ENCODE results near the gene ISCU.
A peak's percentile ranks its signal among the peaks of the same experiment; 100 is the strongest.
"Not testable (repeated sequence)": the region's sequence is repeated elsewhere in the genome, so short reads cannot be mapped to it uniquely, and the experiment has no call there.

ISCU gene

DNA sequence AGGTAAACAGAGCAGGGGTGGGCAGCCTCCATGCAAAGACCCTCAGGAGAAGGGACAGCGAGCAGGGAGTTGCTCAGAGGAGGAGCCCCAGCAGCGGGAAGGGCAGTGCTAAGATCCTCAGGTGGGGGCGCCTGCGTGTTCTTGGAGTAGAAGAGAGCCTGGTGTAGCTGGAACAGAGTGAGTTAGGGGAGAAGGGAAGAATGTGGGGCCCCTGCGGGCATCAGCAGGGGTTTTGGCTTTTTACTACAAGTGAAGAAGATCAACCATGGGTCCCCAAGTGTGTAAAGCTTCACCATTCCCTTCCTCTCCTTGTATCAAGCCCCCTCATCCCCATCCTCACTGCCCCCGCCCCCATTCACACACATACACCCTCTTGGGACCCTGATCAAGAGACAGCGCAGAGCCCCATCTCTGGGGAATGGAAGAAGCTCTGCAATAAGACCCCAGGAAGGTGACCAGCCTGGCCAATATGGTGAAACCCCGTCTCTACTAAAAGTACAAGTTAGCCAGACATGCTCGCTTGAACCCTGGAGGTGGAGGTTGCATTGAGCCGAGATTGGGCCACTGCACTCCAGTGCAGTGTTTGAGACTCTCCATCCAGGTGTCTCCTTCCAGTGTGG is 45.7 kb downstream of the ISCU start:
- DNase-seq = no peak

DNA sequence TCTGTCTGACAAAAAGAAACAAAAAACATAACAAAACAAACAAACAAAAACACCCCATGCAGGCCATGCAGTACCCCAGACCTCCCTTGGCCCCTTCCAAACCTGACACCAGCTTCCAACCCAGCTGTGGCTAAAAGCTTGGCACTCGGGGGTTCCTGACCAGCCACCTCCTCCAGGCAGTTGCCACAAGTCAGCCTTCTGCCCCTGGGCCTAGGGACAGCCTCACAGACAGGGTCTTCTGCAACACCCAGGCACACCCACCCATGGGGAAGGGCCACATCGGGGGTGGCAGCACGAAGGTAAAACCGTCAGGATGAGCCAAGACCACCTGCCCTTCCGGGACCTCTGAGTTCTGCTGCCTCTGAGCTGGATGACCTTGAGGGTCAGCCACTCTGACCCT is 46.2 kb downstream of the ISCU start:
- no peak for DNase-seq

- DNase-seq = no peak
Measured at GRCh38 chr12:108609537-108610335, 47.3 kb downstream of the ISCU start.

- no peak for DNase-seq
Measured at GRCh38 chr12:108610336-108610815, 48.0 kb downstream of the ISCU start.

DNA sequence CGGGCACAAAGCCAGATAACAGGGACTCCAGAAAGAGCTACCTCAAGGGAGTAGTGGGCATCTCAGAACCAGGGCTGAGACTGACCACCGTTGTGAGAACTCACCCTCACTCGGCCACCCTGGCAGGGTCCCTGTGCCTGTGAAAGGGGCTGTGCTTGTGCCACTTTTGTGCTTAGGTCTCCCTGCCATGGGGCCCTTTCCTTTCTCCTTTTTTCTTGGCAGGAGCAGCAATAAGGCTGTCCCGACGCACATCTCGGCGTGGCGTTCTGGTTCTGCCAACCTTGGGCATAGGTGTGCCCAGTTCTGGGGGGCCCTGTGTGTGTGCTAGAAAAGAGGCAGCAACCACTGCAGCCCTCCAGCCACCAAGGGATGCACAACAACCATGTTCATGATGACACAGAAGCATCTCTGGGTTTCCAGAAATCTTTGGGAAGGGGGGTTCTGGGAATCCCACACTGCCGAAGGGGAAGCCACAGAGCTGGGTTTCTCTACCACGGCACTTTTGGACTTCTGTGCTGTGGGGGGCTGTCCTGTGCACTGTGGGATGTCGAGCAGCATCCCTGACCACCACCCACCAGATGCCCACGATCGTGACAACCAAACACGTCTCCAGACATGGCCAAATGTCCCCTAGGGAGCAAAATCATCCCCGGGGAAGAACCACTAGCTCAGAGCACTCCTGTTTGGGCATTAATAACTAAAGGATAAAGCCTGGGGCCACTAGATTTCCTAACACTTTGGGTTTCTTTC is 48.6 kb downstream of the ISCU start:
- DNase-seq = no peak

- no peak for DNase-seq
Measured at GRCh38 chr12:108611884-108612415, 49.6 kb downstream of the ISCU start.

DNA sequence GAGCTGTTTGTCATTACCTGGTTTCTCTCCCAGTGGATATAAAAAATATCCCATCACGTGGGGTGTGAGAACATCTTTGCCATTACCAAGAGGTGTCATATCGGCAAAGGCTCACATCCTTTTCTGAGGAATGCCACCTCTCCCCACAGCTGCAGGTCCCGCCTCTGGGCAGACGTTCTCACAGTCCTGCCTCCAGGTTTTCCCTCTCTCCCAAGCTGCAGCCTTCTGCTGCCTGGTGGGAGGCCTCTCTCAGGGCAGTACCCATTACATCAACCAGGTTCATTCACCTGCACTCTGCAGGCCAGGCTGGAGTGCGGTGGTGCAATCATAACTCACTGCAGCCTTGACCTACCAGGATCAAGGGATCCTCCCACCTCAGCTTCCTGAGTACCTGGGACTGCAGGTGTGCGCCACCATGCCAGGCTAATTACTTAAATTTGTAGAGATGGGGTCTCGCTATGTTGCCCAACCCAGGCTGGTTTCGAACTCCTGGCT is 50.4 kb downstream of the ISCU start:
- no peak for DNase-seq

DNA sequence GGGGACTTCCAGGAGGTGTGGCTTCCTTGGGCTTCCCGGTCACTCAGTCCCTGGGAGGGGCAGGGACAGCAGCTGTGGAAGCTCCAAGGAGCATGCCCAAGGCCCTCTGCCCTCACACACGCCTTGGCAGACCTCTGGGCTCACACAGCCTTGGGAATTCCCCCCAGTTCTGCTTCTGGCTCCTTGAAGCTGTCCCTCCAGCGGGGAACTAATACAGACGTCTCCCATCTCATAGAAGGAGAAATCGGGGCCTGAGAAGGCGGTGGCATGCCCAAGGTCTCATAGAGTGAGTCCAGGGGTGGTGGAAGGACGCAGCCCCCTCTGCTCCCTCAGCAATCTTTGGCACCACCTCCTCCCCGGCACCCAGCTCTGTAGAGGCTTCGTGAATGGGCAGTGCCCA is 51.2 kb downstream of the ISCU start:
- DNase-seq = no peak

DNA sequence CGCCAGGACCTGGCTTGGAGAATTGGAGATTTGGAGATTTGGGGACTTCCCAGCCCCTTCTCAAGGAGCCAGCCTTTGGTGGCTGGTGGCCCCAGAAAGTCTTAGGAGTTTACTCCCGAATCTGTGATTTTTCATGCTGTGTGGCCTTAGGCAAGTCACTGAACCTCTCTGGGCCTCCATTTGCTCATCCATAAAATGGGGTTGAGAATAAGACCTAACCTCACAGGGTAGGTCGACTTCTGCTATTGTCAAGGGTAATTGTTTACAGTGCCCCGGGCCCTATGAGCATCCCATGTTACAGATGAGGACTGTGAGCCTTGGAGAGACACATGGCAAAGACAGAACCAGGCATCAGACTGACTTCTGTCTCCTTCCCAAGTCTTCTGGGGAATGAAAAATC is 51.6 kb downstream of the ISCU start:
- DNase-seq = no peak

DNA sequence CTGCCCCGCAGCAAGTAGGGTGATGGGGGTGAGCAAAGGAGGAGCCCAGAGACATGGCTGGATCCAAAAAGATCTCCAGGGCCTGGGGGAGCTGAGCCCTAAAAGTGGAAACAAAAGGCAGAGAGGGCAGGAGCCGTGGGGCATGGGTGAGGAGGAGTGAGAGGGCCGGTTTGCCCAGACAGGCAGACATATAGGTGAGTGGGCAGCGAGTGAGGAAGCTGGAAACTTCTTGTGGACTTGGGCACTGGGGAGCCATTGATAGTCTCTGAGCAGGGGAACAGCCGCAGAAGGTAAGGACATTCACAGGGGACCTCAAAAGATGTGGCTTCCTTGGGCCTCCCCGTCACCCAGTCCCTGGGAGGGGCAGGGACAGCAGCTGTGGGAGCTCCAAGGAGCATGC is 52.2 kb downstream of the ISCU start:
- no peak for DNase-seq

DNA sequence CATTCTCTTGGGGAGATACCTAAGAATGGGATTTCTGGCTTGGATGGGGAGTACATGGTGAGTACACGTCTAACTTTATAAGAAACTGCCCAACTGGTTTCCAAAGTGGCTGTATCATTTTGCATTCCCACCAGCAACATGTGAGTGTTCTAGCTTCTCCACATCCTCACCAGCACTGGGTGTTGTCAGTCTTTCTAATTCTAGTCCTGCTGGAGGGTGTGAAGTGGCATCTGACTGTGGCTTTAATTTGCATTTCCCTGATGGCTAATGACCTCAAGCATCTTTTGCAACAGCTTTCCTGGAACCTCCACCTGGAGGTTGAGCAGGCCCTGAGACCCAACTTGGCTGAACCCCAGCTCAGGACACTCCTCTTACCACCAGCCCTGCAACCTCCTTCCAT is 53.5 kb downstream of the ISCU start:
- DNase-seq = no peak

DNA sequence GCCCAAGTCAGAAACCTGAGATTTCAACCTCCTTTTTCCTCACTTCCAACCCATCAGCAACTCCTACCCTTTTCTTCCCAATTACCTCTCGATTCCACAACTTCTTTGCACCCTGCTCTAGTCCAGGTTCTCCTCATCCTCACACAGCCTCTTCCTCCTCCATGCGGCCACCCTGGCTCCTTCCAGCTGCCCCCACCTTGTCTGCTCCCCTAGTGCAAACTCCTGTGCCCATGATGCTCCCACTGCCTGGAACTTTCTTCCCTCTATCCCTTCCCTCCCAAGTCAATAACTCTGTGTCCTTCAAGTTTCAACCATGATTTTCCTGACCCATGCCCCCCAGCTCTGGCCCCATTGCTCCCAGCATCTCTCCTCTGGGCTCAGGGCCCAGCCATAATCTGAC is 54.0 kb downstream of the ISCU start:
- no peak for DNase-seq

DNA sequence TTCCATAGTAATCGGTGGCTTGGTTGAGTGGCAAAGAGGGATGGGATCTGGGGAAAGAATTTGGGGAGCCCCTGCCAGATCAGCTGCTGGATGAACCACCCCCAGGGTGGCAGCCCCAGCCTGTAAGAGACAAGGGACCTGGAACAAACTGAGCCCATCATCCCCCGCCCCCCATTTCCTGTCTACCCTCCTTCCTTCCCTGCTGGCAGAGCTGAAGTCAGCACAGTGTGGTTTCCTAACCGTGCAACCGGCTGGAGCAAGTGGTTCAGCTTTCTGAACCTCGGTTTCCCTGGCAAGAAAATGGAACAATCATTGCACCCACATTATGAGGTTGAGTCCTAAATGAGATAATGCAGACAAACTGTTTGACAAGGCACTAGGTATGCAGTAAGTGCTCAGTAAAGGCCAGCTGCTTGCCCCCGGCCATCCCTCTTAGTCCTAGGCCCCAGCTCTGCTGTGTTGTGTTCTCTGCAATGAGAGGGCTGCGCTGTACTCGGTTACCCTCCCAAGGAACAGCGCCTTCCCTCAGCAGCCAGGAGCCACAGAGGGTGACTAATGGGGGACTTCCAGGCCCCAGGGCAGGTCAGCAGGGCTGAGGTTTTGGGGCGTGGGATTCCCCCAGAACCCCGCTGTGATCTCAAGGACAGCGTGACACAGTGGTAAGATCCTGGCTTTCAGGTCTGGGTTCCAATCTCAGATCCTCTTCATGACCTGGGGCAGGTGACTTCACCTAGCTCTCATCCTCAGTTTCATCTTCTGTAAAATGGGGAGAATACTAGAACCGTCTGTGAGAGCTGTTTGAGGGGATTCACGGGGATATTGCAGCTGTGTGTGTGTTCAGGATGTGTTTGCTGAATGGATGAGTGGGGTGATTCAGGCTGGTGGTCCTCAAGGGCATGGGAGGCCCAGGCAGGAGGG is 54.8 kb downstream of the ISCU start:
- no peak for DNase-seq

GRCh38 chr12:108618079-108618952 is 55.9 kb downstream of the ISCU start:
- DNase-seq = peak; percentile 71

DNA sequence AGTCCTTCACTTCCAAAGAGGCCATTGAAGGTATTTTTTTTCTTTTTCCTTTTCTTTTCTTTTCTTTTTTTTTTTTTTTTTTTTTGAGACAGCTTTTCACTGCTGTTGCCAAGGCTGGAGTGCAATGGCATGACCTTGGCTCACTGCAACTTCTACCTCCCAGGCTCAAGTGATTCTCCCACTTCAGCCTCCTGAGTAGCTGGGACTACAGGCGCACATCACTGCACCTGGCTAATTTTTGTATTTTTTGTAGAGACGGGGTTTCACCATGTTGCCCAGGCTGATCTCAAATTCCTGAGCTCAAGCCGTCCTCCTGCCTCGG is 56.5 kb downstream of the ISCU start:
- DNase-seq = not testable (repeated sequence)
